GM12878 (cell line): Measurements from ENCODE around the gene AIFM1. TPM values are rescaled to one million over a fixed set of nuclear protein-coding genes. Genes with fewer than 3 reads are reported as not detected.

Experiments
- ATAC-seq: fragments of 200-7000 bp; cut with Tn5 transposase; 3 replicates; pipeline ENCODE4 v1.9.1; 2020; ENCODE audit warnings: mild to moderate bottlenecking, moderate library complexity
- BruUV-seq: library from RNA; stranded (reverse); fragments of 400-500 nt; replicated peaks from 2 replicates; lab custom pipeline; 2021; lab: Mats Ljungman, UMichigan
- CTCF ChIA-PET: fragments of 300-600 bp; sonication (Branson Sonifier 250); formaldehyde crosslinking; extraction: SDS; loops from one replicate; lab custom pipeline; 2021; ENCODE audit warnings: inconsistent platforms; lab: Yijun Ruan, JAX
- POLR2A ChIA-PET: fragments of 350-600 bp; formaldehyde crosslinking; extraction: SDS; loops from one replicate; lab custom pipeline; 2021; ENCODE audit warnings: inconsistent platforms; lab: Charles Lee
- RAD21 ChIA-PET: fragments of 300-600 bp; sonication (Branson Sonifier 250); formaldehyde crosslinking; loops from one replicate; lab custom pipeline; 2023; ENCODE audit warnings: antibody characterized with exemption; ENCODE audit not compliant: unreplicated experiment; lab: Charles Lee
- SMC1A ChIA-PET: fragments of 300-600 bp; sonication (Branson Sonifier 250); formaldehyde crosslinking; loops from one replicate; lab custom pipeline; 2023; ENCODE audit not compliant: unreplicated experiment, uncharacterized antibody; lab: Charles Lee
- DNase-seq: peaks from one replicate; pipeline ENCODE4 v3.0.0-alpha.2; 2011; ENCODE audit warnings: low read depth, low spot score
- FAIRE-seq: peaks from 3 replicates; lab custom pipeline; 2011; peaks lifted over from hg19 to GRCh38; lab: Jason Lieb, UNC
- H2AFZ ChIP-seq: 2 replicates; pipeline ENCODE4 v1.6.0; 2011; ENCODE audit warnings: low read depth, low read length, control low read depth; ENCODE audit not compliant: control insufficient read depth
- H3K27ac ChIP-seq: 2 replicates; pipeline ENCODE4 v1.5.1; 2011; ENCODE audit warnings: control low read depth; ENCODE audit not compliant: control insufficient read depth, insufficient read depth
- H3K27me3 ChIP-seq, 2 experiments: replicated peaks in 1 of 2; 2 replicates each; pipeline versions ENCODE4 v1.6.0 to v1.6.1; 2011; ENCODE audit warnings: low read length in 1 of 2; ENCODE audit not compliant: control insufficient read depth in 2 of 2, insufficient read depth in 2 of 2
- H3K36me3 ChIP-seq, 2 experiments: 2 replicates each; pipeline ENCODE4 v1.5.1; 2011; ENCODE audit warnings: low read length in 1 of 2; ENCODE audit not compliant: control insufficient read depth in 2 of 2, insufficient read depth in 2 of 2
- H3K4me1 ChIP-seq: 2 replicates; pipeline ENCODE4 v1.6.1; 2011; ENCODE audit warnings: mild to moderate bottlenecking, low read length, moderate library complexity, mixed read lengths; ENCODE audit not compliant: control insufficient read depth, insufficient read depth
- H3K4me2 ChIP-seq: 2 replicates; pipeline ENCODE4 v1.6.0; 2011; ENCODE audit warnings: control low read depth; ENCODE audit not compliant: control insufficient read depth, insufficient read depth
- H3K4me3 ChIP-seq: fragments of 200-600 bp; sonication (generic); 2 replicates; pipeline ENCODE4 v1.5.1; 2016
- H3K79me2 ChIP-seq: 2 replicates; pipeline ENCODE4 v1.6.0; 2011; ENCODE audit warnings: low read length; ENCODE audit not compliant: control insufficient read depth, insufficient read depth
- H3K9ac ChIP-seq: 2 replicates; pipeline ENCODE4 v1.8.0; 2011; ENCODE audit warnings: low read length, control low read depth, mixed read lengths; ENCODE audit not compliant: control insufficient read depth, insufficient read depth
- H3K9me3 ChIP-seq: replicated peaks from 3 replicates; pipeline ENCODE4 v1.5.1; 2011; ENCODE audit warnings: mild to moderate bottlenecking, low read length; ENCODE audit not compliant: control insufficient read depth, insufficient read depth
- H4K20me1 ChIP-seq: 2 replicates; pipeline ENCODE4 v1.6.0; 2011; ENCODE audit not compliant: control insufficient read depth, insufficient read depth
- ATF7 ChIP-seq: fragments of 450-650 bp; IDR thresholded peaks from 2 replicates; pipeline ENCODE4 v1.6.1; 2016; ENCODE audit warnings: low read depth, mild to moderate bottlenecking
- EED ChIP-seq: sonication (generic); IDR thresholded peaks from 2 replicates; pipeline ENCODE4 v1.6.1; 2016; ENCODE audit warnings: antibody characterized with exemption, low read depth
- FOXM1 ChIP-seq: IDR thresholded peaks from 2 replicates; pipeline ENCODE4 v1.6.1; 2012; ENCODE audit warnings: low read depth, mild to moderate bottlenecking, inconsistent platforms, low read length, moderate library complexity
- GABPA ChIP-seq: IDR thresholded peaks from 2 replicates; pipeline ENCODE4 v1.6.1; 2014; ENCODE audit warnings: antibody characterized with exemption, low read depth, mild to moderate bottlenecking, inconsistent platforms
- KLF5 ChIP-seq: fragments of 450-650 bp; IDR thresholded peaks from 2 replicates; pipeline ENCODE4 v1.6.1; 2014; ENCODE audit warnings: mild to moderate bottlenecking; ENCODE audit not compliant: partially characterized antibody
- NFIC ChIP-seq: IDR thresholded peaks from 2 replicates; pipeline ENCODE4 v1.6.1; 2012; ENCODE audit warnings: low read depth, mild to moderate bottlenecking, inconsistent platforms, low read length, moderate library complexity
- NFYA ChIP-seq: IDR thresholded peaks from 2 replicates; pipeline ENCODE4 v1.6.1; 2011; ENCODE audit warnings: low read depth, mild to moderate bottlenecking, low read length, improper control_type of control experiment, borderline replicate concordance
- RUNX3 ChIP-seq: IDR thresholded peaks from 2 replicates; pipeline ENCODE4 v1.6.1; 2012; ENCODE audit warnings: low read length, inconsistent platforms
- SPI1 ChIP-seq: IDR thresholded peaks from 2 replicates; pipeline ENCODE4 v1.6.1; 2011; ENCODE audit warnings: low read depth, mild to moderate bottlenecking, low read length, moderate library complexity, borderline replicate concordance; ENCODE audit not compliant: insufficient read depth
- TCF12 ChIP-seq: IDR thresholded peaks from 2 replicates; pipeline ENCODE4 v1.6.1; 2011; ENCODE audit warnings: low read depth, mild to moderate bottlenecking, low read length
- WGBS: methylation state at CpG from one replicate; pipeline ENCODE4 v1.1.6; 2016; ENCODE audit warnings: low lambda C conversion rate; ENCODE audit not compliant: insufficient replicate concordance, insufficient coverage; ENCODE audit errors: missing lambda C conversion rate; 5-methylcytosine and 5-hydroxymethylcytosine counted together
- in situ Hi-C: fragments of 300-500 bp; cut with MboI; formaldehyde crosslinking; loops from 9 replicates; pipeline ENCODE4 v1.14.3; 2018; ENCODE audit warnings: mixed read lengths
- intact Hi-C: fragments of 100-400 bp; cut with micrococcal nuclease; formaldehyde crosslinking; loops from one replicate; pipeline ENCODE4 v1.14.2; 2022; ENCODE audit not compliant: unreplicated experiment
- polyA plus RNA-seq, 11 experiments: library from polyadenylated mRNA; depleted of rRNA in 4 of 11; unstranded in 6 of 11; stranded (reverse) in 5 of 11; fragments of >200 nt; fragmentation: Nextera tagmentation in 4 of 11; fragmentation: Illumina TruSeq in 1 of 11; extraction: Ambion mirVana in 4 of 11; extraction: Trizol in 1 of 11; gene quantifications; 1 replicate in 1 of 11; 2 replicates in 10 of 11; pipeline versions ENCODE4 v1.2.1 to v1.2.3, GENCODE V29; 2011 to 2016; ENCODE audit warnings: inconsistent platforms in 2 of 11, missing spikeins in 2 of 11, low read depth in 1 of 11
- total RNA-seq, 4 experiments: library from RNA; depleted of rRNA in 3 of 4; stranded (reverse); fragments of >200 nt in 3 of 4; fragmentation: Illumina TruSeq in 1 of 4; extraction: Trizol in 1 of 4; gene quantifications; 2 replicates each; pipeline versions ENCODE4 v1.2.1 to v1.2.3, GENCODE V29; 2013 to 2021

Gene AIFM1
- total and polyA plus RNA-seq, 10 of the 15 experiments (the other 5 are each of a cell fraction or from before 2014, with no cell fraction given) = 44.2 to 121 (median 80.0) TPM

GRCh38 chrX:130118441-130119311 is 47.0 kb downstream of the AIFM1 start:
- H3K4me3 ChIP-seq = no peak overlapping the region
- no peak overlapping the region for H3K9ac ChIP-seq
- ChIA-PET CTCF (interaction anchor here (1.1 to 6.4 kb wide), 5 partner anchors 12 to 70 kb away, joined by 3 to 75 read pairs (median 4); no protein-coding TSS in a partner anchor), SMC1A (interaction anchor here (1.0 to 5.3 kb wide), 7 partner anchors 11 to 58 kb away, joined by 3 to 68 read pairs (median 5); no protein-coding TSS in a partner anchor), RAD21 (interaction anchor here (0.5 to 5.6 kb wide), 9 partner anchors 10 to 193 kb away, joined by 3 to 75 read pairs (median 6); no protein-coding TSS in a partner anchor), POLR2A (interaction anchor here (1.0 to 3.1 kb wide), 4 partner anchors 10 to 55 kb away, joined by 3 to 23 read pairs (median 7); no protein-coding TSS in a partner anchor)
- no peak for DNase-seq
- TF ChIP-seq KLF5 = no peak
- TF ChIP-seq FOXM1 = 0 out of 2 replicates have a peak, but pooled peaks have one; percentile 31
- TF ChIP-seq SPI1 = peak; percentile 27; the same call in 1 of the 2 replicates
- no peak for TF ChIP-seq NFYA
- no peak for TF ChIP-seq ATF7
- no peak for TF ChIP-seq GABPA
- peak; percentile 23; the same call in 1 of the 2 replicates for TF ChIP-seq RUNX3
- 0 out of 2 replicates have a peak, but pooled peaks have one; percentile 30 for TF ChIP-seq NFIC
- TF ChIP-seq EED = peak; percentile 55
- TF ChIP-seq TCF12 = 0 out of 2 replicates have a peak, but pooled peaks have one; percentile 25
- H3K27me3 ChIP-seq = no peaks in the 10 kb centered on the region
- H2AFZ ChIP-seq = no peak overlapping the region
- intact Hi-C loops (no loop called here), in situ Hi-C loops (no loop called here)
- no peak overlapping the region for H3K27ac ChIP-seq
- no peaks in the 10 kb centered on the region for H4K20me1 ChIP-seq
- no peaks in the 10 kb centered on the region for H3K79me2 ChIP-seq
- no peak for FAIRE-seq
- 50% methylated on average over 21 of the region's 21 CpGs for WGBS
- no peaks in the 10 kb centered on the region for H3K36me3 ChIP-seq
- H3K4me1 ChIP-seq = peaks cover 42% of the 10 kb centered on the region
- no peaks in the 10 kb centered on the region for H3K9me3 ChIP-seq
- ATAC-seq = peak; percentile 10
- 0 out of 2 replicates have a peak overlapping the region, but pooled peaks have one; percentile 23 for H3K4me2 ChIP-seq
- BruUV-seq = no TSS peak
